GM19324 (cell line): ENCODE results near the gene INO80D.
"Not testable (repeated sequence)": the region's sequence is repeated elsewhere in the genome, so short reads cannot be mapped to it uniquely, and the experiment has no call there.

Experiments used
- ATAC-seq: cut with Tn5 transposase; IDR thresholded peaks from one replicate; pipeline ENCODE4 v1.9.1; 2021; ENCODE audit warnings: mild to moderate bottlenecking, moderate library complexity; ENCODE audit not compliant: unreplicated experiment, low FRiP score

Gene INO80D

DNA sequence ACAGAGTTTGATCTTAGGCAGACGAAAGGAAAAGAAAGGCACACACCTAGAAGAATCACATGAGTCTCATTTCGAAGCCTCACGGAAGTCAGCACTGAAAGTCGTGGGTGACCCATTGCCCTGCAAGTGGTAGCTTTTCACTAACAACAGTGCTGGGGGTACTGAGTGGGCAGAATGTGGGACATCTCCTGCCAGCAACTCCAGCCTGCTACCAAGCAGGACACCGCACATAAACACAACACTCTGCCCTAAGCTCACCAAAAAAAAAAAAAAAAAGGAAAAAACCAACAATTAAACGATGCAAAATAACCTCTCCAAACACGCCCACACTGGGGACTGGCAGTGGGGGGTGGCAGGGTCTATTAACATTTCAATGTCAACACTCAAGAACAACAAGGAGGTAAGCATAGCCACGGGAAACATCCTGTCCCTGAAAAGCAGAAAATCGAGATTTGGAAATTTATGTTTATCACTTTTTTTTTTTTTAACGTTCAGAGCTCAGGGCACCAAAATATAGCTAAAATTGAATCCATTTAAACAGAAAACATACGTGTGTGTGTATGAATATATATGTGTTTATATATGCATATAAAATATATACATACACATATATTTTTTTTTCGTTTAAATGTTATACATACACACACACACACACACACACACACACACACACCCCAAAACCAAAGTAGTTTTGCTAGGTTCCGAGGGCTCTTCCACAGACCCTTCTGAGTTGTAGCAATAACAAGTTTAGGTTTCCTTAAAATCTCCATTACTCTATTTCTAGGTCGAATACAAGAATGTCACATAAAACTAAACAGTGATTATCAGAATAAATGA is 2.2 kb downstream of the INO80D start:
- no peak for ATAC-seq

DNA sequence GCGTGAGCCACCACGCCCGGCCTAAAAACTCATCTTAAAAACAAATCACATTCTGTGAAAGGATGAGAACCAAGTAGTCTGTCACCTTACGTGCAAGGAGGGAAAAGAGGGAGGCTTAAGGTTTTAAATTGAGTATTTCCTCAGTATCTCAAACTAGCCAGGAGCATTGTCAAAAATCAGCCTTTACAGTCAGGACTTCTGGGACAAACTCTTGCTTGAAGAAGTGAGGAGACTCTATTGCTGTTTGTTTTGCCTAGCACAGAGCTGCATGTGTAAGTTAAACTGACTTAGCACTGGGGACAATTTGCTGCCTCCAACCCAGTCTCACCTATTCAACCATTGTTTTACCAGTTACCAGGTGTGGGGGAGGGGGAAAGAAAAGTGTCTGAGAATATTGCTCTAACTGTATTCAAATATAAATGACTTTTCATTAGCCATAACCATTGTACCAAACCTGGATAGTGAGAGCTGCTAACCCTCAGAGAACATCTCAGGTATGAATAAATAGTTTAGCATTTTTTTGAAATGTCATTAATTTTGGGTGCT is 3.6 kb downstream of the INO80D start:
- ATAC-seq = no peak

DNA sequence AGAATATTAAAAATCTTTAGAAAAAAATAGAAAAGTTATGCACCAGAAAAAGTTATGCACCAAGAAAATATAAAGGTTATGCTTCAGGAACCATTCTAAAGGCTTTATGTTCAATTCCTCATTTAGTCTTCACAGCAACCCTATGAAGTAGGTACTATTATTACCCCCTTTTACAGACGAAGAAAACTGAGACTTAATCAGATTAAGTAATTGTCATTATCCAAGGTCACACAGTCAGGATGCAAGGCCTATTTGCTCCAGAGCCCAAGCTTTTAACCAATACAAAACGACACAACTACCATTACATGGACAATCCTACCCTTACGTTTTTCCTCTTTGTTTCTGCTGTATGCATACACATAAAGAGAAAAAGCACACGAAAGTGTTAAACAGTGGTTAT is 5.0 kb downstream of the INO80D start:
- no peak for ATAC-seq

DNA sequence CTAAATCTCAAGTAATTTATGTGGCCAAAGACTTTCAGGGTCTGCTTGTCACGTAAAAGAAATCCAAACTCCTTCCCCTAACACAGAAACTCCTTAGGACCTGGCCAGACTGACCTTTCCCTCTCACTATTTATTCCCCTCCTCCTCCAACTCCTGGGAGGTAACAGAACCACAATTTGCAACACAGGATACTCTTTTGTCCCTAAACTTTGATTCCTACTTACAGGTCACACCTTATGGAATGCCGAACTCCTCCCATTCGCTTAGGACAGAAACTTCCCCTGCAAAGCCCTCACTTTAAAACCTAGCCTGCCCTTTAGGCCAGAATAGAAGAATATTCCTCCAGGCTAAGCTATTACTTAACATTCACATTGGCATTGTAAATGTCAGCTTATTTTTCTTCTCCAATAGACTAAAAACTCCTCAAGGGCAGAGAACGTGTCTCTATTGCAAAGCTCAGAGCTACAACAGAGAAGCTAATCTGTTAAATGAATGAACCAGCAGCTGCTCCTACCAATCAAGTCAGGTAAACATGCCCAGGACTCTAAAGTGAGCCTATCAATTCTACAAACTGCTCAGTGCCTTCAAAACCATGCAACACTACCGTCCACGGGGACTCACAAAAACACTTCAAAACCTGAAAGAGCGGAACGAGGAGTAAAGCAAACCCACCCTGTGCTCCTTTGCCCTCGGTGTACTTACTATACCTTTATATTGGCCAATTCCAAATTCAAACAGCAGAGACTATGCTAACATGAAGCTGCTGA is 6.1 kb downstream of the INO80D start:
- ATAC-seq = no peak

DNA sequence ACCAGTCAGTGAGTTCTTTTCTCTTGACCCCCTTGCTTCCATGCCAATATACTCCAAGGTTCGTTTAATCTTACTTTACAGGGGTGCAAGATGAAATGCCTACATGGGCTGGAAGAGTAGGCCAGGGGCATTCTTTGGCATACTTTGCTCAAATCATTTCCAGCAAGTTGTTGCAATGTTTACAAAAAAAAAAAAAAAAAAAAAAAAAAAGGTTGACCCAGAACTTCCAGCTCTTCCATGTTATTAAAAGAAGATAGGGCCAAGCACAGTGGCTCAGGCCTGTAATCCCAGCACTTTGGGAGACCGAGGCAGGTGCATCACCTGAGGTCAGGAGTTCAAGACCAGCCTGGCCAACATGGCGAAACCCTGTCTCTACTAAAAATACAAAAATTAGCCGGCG is 8.1 kb downstream of the INO80D start:
- not testable (repeated sequence) for ATAC-seq

DNA sequence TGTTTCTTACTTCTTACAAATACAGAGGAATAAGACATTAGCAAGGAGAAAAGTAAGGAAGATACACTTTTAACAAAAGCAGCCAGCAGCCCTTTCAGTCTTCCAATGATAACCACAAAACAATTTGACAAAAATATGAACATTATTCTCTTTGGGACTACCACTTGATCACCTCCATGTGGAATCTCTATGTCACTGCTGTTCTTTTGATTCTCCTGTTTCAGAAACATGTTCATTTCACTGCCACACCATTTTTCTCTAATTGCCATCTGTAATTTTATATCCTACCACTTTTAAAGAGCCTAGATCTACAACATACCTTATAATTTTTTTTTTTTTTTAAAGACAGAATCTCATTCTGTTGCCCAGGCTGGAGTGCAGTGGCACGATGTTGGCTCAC is 10.9 kb downstream of the INO80D start:
- no peak for ATAC-seq

DNA sequence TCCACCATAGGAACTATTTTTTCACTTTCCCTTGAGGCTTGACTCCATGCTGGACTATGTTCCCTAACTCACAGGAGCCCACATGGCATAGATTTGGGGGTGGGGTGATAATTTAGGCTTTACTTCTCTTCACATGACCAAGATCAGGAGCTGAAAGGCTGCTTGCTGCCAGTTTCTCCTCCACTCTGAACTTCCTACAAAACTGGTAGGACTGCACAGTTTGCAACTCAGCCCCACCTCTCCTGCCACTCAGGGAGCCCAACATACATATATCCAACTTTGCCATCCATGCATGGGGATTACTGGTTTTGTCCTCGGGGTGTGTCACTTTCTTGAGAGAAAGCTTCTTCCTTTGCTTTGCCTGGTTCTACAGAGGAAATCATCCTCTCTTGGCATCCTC is 14.2 kb downstream of the INO80D start:
- no peak for ATAC-seq

DNA sequence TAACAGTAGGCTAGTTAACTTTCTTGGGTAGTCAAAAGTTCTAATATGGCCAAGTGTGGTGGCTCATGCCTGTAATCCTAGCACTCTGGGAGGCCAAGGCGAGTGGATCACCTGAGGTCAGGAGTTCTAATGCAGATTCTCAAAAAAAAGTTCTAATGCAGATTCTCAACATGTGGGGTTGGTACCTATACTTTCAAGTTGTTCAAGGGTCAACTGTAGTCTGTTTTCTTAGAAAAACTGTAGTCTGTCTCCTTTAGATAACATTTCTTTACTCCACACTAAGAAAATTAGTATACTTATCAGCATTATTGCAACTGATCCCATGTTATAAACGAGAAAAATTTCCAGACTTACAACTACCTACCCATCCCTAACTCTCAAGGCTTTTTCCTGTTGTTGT is 16.6 kb downstream of the INO80D start:
- ATAC-seq = no peak

DNA sequence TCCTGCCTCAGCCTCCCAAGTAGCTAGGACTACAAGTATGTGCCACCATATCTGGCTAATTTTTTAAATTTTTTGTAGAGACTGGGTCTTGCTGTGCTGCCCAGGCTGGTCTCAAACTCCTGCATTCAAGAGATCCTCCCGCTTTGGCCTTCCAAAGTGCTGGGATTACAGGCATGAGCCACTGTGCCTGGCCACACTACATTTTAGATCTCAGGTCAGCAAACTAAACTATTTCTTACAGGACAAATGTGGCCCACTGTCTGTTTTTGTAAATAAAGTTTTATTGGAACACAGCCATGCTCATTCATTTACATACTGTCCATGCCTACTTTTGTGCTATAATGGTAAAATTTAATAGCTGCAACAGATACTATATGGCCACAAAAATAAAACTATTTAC is 17.8 kb downstream of the INO80D start:
- no peak for ATAC-seq

DNA sequence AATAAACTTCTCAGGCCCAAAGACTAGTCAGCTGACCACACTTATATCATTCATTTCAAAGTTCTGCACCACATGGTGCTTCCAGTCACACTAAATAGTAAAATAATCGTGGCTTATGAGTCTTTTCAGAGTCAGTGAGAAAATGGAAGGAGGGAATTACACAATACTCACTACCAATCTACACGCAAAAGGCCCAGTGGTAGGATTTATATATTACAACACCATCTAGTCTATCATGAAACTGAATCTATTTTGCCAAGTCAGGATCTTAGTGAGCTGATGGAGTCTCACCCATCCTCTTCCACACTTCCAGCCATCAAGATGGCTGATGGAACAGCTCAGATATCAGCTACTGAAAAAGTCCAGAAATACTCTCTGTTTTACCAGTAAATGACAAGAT is 21.9 kb downstream of the INO80D start:
- no peak for ATAC-seq

DNA sequence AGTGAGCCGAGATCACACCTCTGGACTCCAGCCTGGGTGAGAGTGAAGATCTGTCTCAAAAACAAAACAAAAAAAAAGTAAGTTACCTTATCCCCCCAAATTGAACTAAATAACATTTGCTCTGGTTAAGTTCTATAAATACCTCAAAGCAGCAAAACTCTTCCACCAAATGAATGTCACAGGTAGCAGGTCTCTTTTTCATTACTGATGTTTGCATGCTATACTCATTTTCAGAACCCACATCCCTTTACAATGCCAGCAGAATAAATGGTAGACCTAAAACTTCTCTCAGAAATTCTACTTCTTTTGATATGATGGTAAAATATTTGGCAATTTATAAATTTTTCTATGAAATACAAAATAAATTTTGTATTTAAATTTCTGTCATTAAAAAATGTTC is 22.3 kb downstream of the INO80D start:
- no peak for ATAC-seq

DNA sequence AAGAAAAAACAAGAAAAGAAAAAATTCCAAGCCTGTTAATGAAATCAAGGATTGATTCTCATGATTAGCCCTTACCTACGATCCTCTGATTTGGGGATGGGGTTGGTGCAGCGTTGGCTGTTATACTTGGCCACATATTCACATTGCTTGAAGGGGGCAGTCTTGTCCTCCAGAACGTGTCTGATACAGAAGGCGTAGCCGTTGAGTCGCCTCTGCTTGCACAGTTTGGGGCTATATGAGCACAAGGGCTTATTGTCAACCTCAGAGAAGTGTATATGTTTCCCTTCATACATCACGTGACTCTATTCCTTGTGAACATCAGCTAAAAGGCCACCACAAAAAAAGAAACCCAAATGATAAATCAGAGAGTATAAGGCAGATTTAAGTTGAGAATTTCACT is 23.2 kb downstream of the INO80D start:
- no peak for ATAC-seq

DNA sequence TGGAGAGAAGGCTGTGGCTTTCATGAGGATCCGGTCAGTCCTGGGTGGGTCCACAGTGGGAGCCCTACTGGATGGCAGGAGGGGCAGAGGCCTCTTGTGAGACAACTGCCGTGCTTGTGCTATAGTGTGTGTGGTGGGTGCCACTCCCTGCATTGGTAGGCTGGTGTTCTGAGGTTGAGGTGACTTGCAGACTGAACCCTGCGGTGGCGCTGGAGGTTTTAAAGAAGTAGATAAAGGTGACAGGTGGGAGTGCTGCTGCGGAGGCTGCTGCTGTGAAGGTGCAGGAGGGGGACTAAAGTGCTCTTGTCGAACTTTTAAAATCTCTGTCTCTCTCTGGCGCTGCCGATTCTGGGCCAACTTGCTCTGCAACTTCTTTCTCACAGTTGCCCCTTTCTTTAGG is 29.7 kb downstream of the INO80D start:
- ATAC-seq = no peak

DNA sequence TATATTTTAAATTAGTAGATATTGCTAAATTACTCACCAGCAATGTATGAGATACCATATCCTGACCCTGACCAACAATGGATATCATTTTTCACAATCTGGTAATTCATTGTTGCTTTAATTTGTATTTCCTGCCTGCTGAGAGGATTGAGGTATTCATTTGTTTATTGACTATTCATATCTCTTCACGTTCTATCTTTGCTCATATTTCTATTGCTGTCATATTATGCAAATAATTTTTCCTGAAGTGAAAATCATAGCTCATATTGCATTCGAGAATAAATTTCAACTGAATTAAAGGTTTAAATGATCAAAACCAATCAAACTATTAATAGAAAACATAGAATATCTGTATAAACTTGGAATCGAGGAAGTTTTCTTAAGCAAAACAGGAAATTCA is 31.0 kb downstream of the INO80D start:
- no peak for ATAC-seq

DNA sequence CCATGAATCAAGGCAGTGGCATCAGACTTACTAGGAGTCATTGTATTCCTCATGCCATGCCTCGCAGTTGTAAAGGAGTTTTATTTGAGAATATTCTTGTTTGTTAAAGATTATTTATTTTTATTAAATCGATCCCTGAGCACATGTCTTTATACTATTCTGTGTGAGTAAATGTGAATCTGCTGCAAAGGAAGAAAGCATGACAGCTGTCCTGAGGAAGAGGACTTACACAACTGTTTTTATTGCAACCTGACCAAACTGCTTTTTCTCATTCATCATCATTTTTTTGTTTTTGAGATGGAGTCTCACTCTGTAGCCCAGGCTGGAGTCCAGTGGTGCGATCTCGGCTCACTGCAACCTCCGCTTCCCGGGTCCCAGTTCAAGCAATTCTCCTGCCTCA is 34.1 kb downstream of the INO80D start:
- ATAC-seq = no peak

DNA sequence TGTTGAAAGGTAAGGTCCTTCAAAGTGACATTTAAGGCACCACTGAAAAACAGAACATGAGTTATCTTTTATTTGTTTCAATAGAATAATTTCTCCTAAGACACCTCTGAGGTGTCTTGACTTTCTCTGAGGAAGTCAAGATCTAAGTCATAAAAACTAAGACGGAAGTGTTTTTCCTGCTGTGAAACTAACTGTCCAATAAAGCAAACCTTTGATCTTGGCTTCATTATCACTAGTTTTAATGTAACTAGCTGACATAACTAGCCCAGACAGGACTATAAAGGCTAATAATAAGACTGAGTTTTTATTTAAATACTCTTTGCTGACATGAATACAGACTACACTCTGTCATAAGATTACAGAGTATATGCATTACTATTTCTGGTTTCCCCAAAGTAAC is 36.6 kb downstream of the INO80D start:
- ATAC-seq = no peak

DNA sequence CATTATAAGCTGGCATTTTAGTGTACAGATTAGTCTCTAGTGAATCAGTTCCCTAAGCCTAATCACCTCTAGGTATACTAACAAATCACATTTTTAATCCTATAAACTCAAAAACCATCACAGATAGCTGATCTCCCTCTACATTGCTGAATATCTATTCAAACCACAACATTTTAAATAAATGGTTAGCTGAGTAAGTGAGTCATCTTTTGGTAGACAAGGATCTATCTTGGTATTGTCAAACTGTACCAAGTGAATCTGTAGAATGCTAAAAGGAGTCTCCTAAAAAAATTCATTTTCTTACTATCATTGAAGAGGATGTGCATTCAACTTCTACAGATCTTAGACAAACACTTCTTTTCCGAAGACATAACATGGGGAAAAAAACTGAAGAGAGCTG is 40.7 kb downstream of the INO80D start:
- ATAC-seq = no peak

DNA sequence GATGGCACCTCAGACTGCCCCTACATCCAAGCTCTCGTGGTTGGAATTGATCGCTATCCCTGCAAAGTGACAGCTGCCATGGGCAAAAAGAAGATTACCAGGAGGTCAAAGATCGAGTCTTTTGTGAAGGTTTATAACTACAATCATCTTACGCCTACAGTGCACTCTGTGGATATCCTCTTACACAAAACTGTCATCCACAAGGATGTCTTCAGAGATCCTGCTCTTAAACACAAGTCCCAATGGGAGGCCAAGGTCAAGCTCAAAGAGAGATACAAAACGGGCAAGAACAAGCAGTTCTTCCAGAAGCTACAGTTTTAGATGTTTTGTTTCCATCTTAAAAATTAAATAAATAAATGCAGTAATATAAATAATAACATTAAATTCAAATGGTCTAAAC is 45.4 kb downstream of the INO80D start:
- ATAC-seq = no peak

DNA sequence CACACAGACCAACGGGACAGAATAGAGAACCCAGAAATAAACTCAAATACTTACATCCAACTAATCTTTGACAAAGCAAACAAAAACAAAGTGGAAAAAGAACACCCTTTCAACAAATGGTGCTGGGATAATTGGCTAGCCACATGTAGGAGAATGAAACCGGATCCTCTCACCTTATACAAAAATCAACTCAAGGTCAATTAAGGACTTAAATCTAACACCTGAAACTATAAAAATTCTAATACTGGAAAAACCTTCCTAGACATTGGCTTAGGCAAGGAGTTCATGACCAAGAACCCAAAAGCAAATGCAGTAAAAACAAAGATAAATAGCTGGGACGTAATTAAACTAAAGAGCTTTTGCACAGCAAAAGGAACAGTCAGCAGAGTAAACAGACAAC is 50.6 kb downstream of the INO80D start:
- not testable (repeated sequence) for ATAC-seq

DNA sequence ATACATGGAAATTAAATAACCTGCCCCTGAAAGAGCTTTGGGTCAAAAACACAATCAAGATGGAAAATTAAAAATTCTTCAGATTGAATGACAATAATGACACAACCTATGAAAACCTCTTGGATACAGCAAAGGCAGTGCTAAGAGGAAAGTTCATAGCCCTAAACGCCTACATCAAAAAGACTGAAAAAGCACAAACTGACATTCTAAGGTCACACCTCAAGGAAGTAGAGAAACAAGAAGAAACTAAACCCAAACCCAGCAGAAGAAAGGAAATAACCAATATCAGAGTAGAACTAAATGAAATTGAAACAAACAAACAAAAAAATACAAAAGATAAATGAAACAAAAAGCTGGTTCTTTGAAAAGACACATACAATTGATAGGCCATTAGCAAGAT is 52.5 kb downstream of the INO80D start:
- not testable (repeated sequence) for ATAC-seq

DNA sequence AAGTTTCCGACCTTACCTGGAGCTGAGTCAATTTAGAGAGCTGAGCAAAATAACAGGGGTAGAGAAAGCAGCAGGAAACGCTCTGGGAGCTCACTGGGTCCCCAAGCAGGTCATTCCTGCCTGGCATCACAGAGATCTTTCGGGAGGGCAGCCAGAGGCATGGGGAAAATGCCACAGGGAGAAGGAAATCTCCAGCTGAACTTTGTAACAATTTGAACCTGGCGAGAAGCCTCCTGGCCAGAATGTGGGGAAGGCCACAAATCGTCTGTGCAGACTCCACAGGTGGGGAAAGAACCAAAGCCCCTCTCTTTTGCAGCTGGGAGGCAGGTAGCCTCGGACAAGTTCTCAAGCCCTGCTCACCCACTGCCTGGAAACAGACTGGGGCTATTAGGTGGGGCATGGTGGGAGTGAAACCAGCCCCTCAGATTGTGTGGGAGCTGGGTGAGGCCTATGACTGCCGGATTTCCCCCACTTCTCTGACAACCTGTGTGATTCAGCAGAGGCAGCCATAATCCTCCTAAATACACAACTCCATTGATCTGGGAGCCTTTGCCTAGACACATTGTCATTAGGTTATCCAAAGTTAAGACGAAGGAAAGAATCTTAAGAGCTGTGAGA is 53.9 kb downstream of the INO80D start:
- no peak for ATAC-seq
